Effector memory CD4-positive, alpha-beta T cell (primary cell): Measurements from ENCODE around the gene TXLNG.

Experiments
- DNase-seq, 3 donors: peaks; one replicate each; pipeline ENCODE4 v3.0.0-alpha.2; 2020
- H3K27ac ChIP-seq: 2 replicates; pipeline ENCODE4 v1.7.0; 2013; ENCODE audit warnings: mild to moderate bottlenecking, low read length, moderate library complexity; ENCODE audit not compliant: insufficient read depth, poor library complexity, severe bottlenecking
- H3K27me3 ChIP-seq: replicated peaks from 2 replicates; pipeline ENCODE4 v1.7.0; 2013; ENCODE audit warnings: mild to moderate bottlenecking, low read length; ENCODE audit not compliant: insufficient read depth, control insufficient read depth, poor library complexity, severe bottlenecking
- H3K36me3 ChIP-seq: 2 replicates; pipeline ENCODE4 v1.7.0; 2013; ENCODE audit warnings: mild to moderate bottlenecking, low read length, moderate library complexity; ENCODE audit not compliant: control insufficient read depth, insufficient read depth
- H3K4me1 ChIP-seq: 2 replicates; pipeline ENCODE4 v1.7.0; 2013; ENCODE audit warnings: low read length, mild to moderate bottlenecking; ENCODE audit not compliant: control insufficient read depth, insufficient read depth, poor library complexity, severe bottlenecking
- H3K4me3 ChIP-seq: 2 replicates; pipeline ENCODE4 v1.7.0; 2013; ENCODE audit warnings: low read length, low read depth, mild to moderate bottlenecking; ENCODE audit not compliant: insufficient read depth, poor library complexity, severe bottlenecking
- H3K9me3 ChIP-seq: 2 replicates; pipeline ENCODE4 v1.7.0; 2013; ENCODE audit warnings: mild to moderate bottlenecking, low read length, moderate library complexity; ENCODE audit not compliant: control insufficient read depth
- total RNA-seq, 3 donors: gene quantifications; one replicate each; lab custom pipeline; 2026; lab: John Stamatoyannopoulos, UW

TXLNG gene
- total RNA-seq, result 53.8 to 79.0 (median 72.8) reads per million in 3 donors

- peak; percentile 88 to 99 (median 92) for DNase-seq
- Histone ChIP-seq H3K4me1 (peaks cover 8% of the 10 kb centered on the region), H3K27ac (peak within 1 kb of the TSS; percentile 85), H3K27me3 (no peaks in the 10 kb centered on the region), H3K36me3 (peaks cover 2% of the 10 kb centered on the region), H3K4me3 (peak within 1 kb of the TSS; percentile 79), H3K9me3 (no peaks in the 10 kb centered on the region)
These were observed at the start of gene TXLNG for GRCh38 chrX:16786139-16786790. TXLNG (plus strand) TSS chrX:16786466; CDS start chrX:16786488, 22 bp downstream.

- H3K4me3 ChIP-seq, result no peak overlapping the region
- H3K36me3 ChIP-seq, result peaks cover 34% of the 10 kb centered on the region
- DNase-seq, result no peak
These were observed 49.2 kb upstream of the TXLNG start for GRCh38 chrX:16737024-16737423.

GRCh38 chrX:16739574-16739973 is 46.7 kb upstream of the TXLNG start:
- Histone ChIP-seq H3K27ac (no peak overlapping the region), H3K4me3 (no peak overlapping the region), H3K27me3 (no peaks in the 10 kb centered on the region), H3K9me3 (no peaks in the 10 kb centered on the region), H3K36me3 (peaks cover 45% of the 10 kb centered on the region), H3K4me1 (no peaks in the 10 kb centered on the region)
- DNase-seq, result no peak

More at GRCh38 chrX:16737024-16737423, 49.2 kb upstream of the TXLNG start:
- no peaks in the 10 kb centered on the region for H3K4me1 ChIP-seq
- no peaks in the 10 kb centered on the region for H3K27me3 ChIP-seq
- H3K27ac ChIP-seq, result no peak overlapping the region
- H3K9me3 ChIP-seq, result no peaks in the 10 kb centered on the region

GRCh38 chrX:16743604-16744325 is 42.5 kb upstream of the TXLNG start:
- H3K36me3 ChIP-seq, result peaks cover 37% of the 10 kb centered on the region
- DNase-seq, result no peak

GRCh38 chrX:16745102-16745501 is 41.2 kb upstream of the TXLNG start:
- Histone ChIP-seq H3K4me3 (no peak overlapping the region), H3K36me3 (peaks cover 29% of the 10 kb centered on the region), H3K27ac (no peak overlapping the region), H3K27me3 (no peaks in the 10 kb centered on the region), H3K4me1 (no peaks in the 10 kb centered on the region), H3K9me3 (no peaks in the 10 kb centered on the region)
- DNase-seq, result no peak

More at GRCh38 chrX:16743604-16744325, 42.5 kb upstream of the TXLNG start:
- H3K27ac ChIP-seq, result no peak overlapping the region
- H3K4me3 ChIP-seq, result no peak overlapping the region
- H3K9me3 ChIP-seq, result no peaks in the 10 kb centered on the region
- no peaks in the 10 kb centered on the region for H3K27me3 ChIP-seq
- H3K4me1 ChIP-seq, result no peaks in the 10 kb centered on the region

- Histone ChIP-seq H3K27me3 (no peaks in the 10 kb centered on the region), H3K4me1 (no peaks in the 10 kb centered on the region), H3K36me3 (peaks cover 29% of the 10 kb centered on the region), H3K4me3 (no peak overlapping the region), H3K9me3 (no peaks in the 10 kb centered on the region), H3K27ac (no peak overlapping the region)
- no peak for DNase-seq
These were observed 40.6 kb upstream of the TXLNG start for GRCh38 chrX:16745659-16746058.

GRCh38 chrX:16748425-16748824 is 37.8 kb upstream of the TXLNG start:
- Histone ChIP-seq H3K4me3 (no peak overlapping the region), H3K27ac (no peak overlapping the region), H3K27me3 (no peaks in the 10 kb centered on the region), H3K4me1 (no peaks in the 10 kb centered on the region), H3K36me3 (peaks cover 20% of the 10 kb centered on the region), H3K9me3 (no peaks in the 10 kb centered on the region)
- DNase-seq, result no peak

- Histone ChIP-seq H3K36me3 (peaks cover 14% of the 10 kb centered on the region), H3K4me3 (no peak overlapping the region), H3K27ac (no peak overlapping the region)
These were observed 36.1 kb upstream of the TXLNG start for GRCh38 chrX:16750136-16750535.

GRCh38 chrX:16754019-16754418 is 32.2 kb upstream of the TXLNG start:
- Histone ChIP-seq H3K27me3 (no peaks in the 10 kb centered on the region), H3K36me3 (peaks cover 27% of the 10 kb centered on the region), H3K27ac (no peak overlapping the region), H3K9me3 (no peaks in the 10 kb centered on the region), H3K4me1 (no peaks in the 10 kb centered on the region), H3K4me3 (no peak overlapping the region)
- DNase-seq, result no peak

More at GRCh38 chrX:16750136-16750535, 36.1 kb upstream of the TXLNG start:
- Histone ChIP-seq H3K9me3 (no peaks in the 10 kb centered on the region), H3K27me3 (no peaks in the 10 kb centered on the region), H3K4me1 (no peaks in the 10 kb centered on the region)
- DNase-seq, result no peak

- no peak for DNase-seq
- peaks cover 27% of the 10 kb centered on the region for H3K36me3 ChIP-seq
- no peak overlapping the region for H3K4me3 ChIP-seq
- H3K27ac ChIP-seq, result no peak overlapping the region
- no peaks in the 10 kb centered on the region for H3K27me3 ChIP-seq
- no peaks in the 10 kb centered on the region for H3K9me3 ChIP-seq
- H3K4me1 ChIP-seq, result no peaks in the 10 kb centered on the region
These were observed 29.5 kb upstream of the TXLNG start for GRCh38 chrX:16756724-16757123.
